HFFc6 (cell line): Measurements from ENCODE around the gene SEPTIN10. TPM values are rescaled to one million over a fixed set of nuclear protein-coding genes. Genes with fewer than 3 reads are reported as not detected.

Experiments
- DNase-seq: peaks from one replicate; pipeline ENCODE4 v3.0.0-alpha.2; 2018
- H3K27ac Mint-ChIP-seq: 2 replicates; pipeline ENCODE4 v1.8.0; 2020; ENCODE audit warnings: mild to moderate bottlenecking, mixed read lengths
- H3K27me3 Mint-ChIP-seq: 2 replicates; pipeline ENCODE4 v1.8.0; 2021; ENCODE audit warnings: mild to moderate bottlenecking, moderate library complexity, mixed read lengths; ENCODE audit not compliant: insufficient read depth
- H3K36me3 Mint-ChIP-seq: 2 replicates; pipeline ENCODE4 v1.8.0; 2021; ENCODE audit warnings: low read depth, mixed read lengths
- H3K4me1 Mint-ChIP-seq: 2 replicates; pipeline ENCODE4 v1.8.0; 2020; ENCODE audit warnings: low read depth, mixed read lengths
- H3K4me3 Mint-ChIP-seq: 2 replicates; pipeline ENCODE4 v1.8.0; 2020; ENCODE audit warnings: mild to moderate bottlenecking, moderate library complexity, mixed read lengths
- H3K9me3 Mint-ChIP-seq: 2 replicates; pipeline ENCODE4 v1.8.0; 2020; ENCODE audit warnings: mild to moderate bottlenecking, mixed read lengths
- total RNA-seq, 6 experiments: library from RNA; stranded (reverse); fragmentation: NEBNext Ultra II Directional; extraction: Animal tissue kit (Norgen Biotek cat#: 25700); gene quantifications; 2 replicates in 1 of 6; 3 replicates in 5 of 6; pipeline ENCODE4 v1.2.3, GENCODE V29; 2021
- TF ChIP-seq, protein P1 (sequence below): fragments of 200-600 bp; sonication (generic); IDR thresholded peaks from 2 replicates; pipeline ENCODE4 v1.5.0; 2021; ENCODE audit warnings: antibody characterized with exemption, mild to moderate bottlenecking

SEPTIN10 gene
- total RNA-seq, 6 experiments from 2014 or later, result 102 to 127 (median 114) TPM

DNA sequence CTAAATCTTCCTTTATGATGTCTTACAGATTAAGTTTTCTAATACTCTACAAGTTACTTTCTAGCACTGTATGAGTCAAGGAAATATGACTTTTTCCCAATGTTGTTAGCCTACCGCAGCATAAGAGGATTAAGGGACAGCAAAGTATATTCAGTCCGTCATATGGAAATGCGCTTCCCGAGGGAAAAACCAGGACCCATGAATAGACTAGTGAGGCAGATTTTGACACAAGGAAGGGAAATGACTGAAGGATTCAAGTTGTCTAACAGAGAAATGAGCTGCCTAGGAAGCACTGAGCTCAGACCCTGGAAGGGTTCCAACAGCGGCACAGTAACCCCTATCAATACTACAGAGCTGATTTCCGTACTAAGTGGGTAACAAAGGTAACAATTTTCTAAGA is 12.0 kb downstream of the SEPTIN10 start:
- DNase-seq, result no peak
- peaks cover 58% of the 10 kb centered on the region for H3K4me1 Mint-ChIP-seq
- TF ChIP-seq, protein P1, sequence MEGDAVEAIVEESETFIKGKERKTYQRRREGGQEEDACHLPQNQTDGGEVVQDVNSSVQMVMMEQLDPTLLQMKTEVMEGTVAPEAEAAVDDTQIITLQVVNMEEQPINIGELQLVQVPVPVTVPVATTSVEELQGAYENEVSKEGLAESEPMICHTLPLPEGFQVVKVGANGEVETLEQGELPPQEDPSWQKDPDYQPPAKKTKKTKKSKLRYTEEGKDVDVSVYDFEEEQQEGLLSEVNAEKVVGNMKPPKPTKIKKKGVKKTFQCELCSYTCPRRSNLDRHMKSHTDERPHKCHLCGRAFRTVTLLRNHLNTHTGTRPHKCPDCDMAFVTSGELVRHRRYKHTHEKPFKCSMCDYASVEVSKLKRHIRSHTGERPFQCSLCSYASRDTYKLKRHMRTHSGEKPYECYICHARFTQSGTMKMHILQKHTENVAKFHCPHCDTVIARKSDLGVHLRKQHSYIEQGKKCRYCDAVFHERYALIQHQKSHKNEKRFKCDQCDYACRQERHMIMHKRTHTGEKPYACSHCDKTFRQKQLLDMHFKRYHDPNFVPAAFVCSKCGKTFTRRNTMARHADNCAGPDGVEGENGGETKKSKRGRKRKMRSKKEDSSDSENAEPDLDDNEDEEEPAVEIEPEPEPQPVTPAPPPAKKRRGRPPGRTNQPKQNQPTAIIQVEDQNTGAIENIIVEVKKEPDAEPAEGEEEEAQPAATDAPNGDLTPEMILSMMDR, result no peak
- H3K4me3 Mint-ChIP-seq, result no peak overlapping the region
- no peaks in the 10 kb centered on the region for H3K9me3 Mint-ChIP-seq
- peaks cover 10% of the 10 kb centered on the region; the same call in 1 of the 2 replicates for H3K36me3 Mint-ChIP-seq
- no peaks in the 10 kb centered on the region for H3K27me3 Mint-ChIP-seq
- no peak overlapping the region for H3K27ac Mint-ChIP-seq

DNA sequence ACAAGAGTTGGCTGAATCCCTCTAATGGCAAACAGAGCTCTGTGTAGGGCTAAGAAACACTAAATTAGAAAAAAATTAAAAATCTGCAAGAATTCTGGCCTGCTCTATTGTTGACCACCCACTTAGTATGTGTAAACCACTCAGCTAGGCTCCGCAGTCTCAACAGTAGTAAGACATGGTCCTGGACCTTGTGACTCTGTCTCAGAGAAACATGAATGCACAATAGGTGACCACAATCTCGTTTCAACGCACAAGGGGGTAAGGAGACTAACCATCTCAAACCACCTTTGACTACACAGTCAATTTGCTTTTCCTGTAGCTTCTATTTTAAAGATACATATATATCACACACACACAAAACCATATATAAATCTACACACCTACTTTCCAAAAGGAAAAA is 16.5 kb downstream of the SEPTIN10 start:
- no peak for DNase-seq
- Mint-ChIP-seq H3K4me3 (no peak overlapping the region), H3K27me3 (no peaks in the 10 kb centered on the region)

DNA sequence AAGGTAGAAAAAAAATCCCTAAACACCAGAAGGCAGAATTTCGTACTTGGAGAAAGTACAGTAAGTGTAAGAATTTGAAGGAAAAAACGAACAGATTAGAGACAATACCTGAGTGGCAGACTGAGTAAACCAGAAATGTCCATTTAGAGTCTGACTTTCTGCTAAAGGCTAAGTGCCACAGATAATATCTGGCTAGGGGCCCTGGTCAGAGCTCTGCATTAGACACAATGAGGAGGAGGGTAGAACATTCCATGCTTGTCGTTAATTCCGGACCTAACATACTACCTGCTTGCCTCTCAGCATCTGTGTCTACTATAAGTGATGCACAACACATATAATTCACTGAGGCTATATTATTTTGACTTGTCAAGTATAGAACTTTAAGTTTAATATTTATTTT is 18.1 kb downstream of the SEPTIN10 start:
- Mint-ChIP-seq H3K4me1 (peaks cover 39% of the 10 kb centered on the region), H3K27me3 (no peaks in the 10 kb centered on the region; the same call in 1 of the 2 replicates), H3K4me3 (no peak overlapping the region), H3K9me3 (no peaks in the 10 kb centered on the region), H3K27ac (no peak overlapping the region), H3K36me3 (peaks cover 11% of the 10 kb centered on the region; the same call in 1 of the 2 replicates)
- TF ChIP-seq, protein P1, result no peak
- DNase-seq, result no peak

More for the DNA sequence above, 16.5 kb downstream of the SEPTIN10 start:
- H3K27ac Mint-ChIP-seq, result no peak overlapping the region
- 0 out of 2 replicates have a peak, but pooled peaks cover 11% of the 10 kb centered on the region for H3K36me3 Mint-ChIP-seq
- TF ChIP-seq, protein P1, result no peak
- no peaks in the 10 kb centered on the region for H3K9me3 Mint-ChIP-seq
- H3K4me1 Mint-ChIP-seq, result peaks cover 40% of the 10 kb centered on the region

DNA sequence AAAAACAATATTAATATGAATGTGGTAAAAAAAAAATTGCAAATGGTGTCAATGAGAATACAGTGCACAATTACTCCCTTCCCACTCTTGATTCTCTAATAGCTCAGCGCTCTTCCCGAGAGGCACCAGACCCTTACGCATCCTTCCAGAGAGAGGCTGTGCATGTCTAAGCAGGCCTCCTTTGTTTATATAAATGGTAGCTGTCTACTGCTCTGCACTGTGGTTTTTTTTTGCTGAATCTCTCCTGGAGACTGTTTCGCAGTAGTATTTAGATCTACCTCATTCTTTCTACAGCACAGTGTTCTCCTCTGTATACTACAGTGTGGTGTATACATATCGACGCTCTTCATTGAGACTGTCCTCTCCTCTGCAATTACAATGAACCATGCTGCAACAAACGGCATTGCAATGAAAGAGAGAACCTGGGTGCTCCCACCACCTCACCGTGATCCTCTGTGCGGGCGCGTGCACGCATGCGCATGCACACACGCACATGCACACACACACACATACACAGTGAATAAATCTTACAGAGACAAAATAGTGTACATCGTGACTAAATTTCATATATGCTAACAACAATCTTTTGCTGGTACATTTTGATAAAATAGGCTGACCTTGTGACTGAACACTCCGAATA is 19.4 kb downstream of the SEPTIN10 start:
- peaks cover 35% of the 10 kb centered on the region for H3K4me1 Mint-ChIP-seq
- H3K27me3 Mint-ChIP-seq, result no peaks in the 10 kb centered on the region; the same call in 1 of the 2 replicates
- H3K4me3 Mint-ChIP-seq, result no peak overlapping the region
- H3K27ac Mint-ChIP-seq, result no peak overlapping the region
- no peaks in the 10 kb centered on the region for H3K9me3 Mint-ChIP-seq
- H3K36me3 Mint-ChIP-seq, result peaks cover 13% of the 10 kb centered on the region; the same call in 1 of the 2 replicates
- TF ChIP-seq, protein P1, result no peak
- no peak for DNase-seq

DNA sequence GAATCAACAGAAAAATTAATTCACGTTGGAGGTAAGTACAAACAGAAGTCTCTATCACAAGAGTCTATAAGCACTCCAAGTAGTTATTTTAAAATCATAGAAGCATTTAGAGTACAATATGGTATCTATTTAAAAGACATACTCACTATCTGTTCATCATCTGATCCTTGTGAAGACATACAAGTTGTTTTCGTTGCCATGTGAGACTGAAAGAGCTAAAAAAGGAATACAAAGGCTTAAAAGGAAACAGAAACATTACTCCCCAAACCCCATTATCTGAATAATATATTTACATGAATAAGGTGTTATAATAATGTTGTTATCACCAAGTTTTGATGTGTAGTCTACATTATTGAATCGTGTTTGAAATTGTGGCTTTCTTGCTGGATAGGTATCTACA is 20.9 kb downstream of the SEPTIN10 start:
- peaks cover 35% of the 10 kb centered on the region for H3K4me1 Mint-ChIP-seq
- no peaks in the 10 kb centered on the region; the same call in 1 of the 2 replicates for H3K27me3 Mint-ChIP-seq
- no peak overlapping the region for H3K27ac Mint-ChIP-seq
- TF ChIP-seq, protein P1, result no peak
- DNase-seq, result no peak
- H3K9me3 Mint-ChIP-seq, result no peaks in the 10 kb centered on the region
- no peak overlapping the region for H3K4me3 Mint-ChIP-seq
- peaks cover 13% of the 10 kb centered on the region; the same call in 1 of the 2 replicates for H3K36me3 Mint-ChIP-seq
